HG03025 (cell line): ENCODE measurements around the gene IFRD1.

Experiments
- ATAC-seq: cut with Tn5 transposase; IDR thresholded peaks from one replicate; pipeline ENCODE4 v1.9.1; 2021; ENCODE audit warnings: mild to moderate bottlenecking, moderate library complexity; ENCODE audit not compliant: unreplicated experiment, low FRiP score

The IFRD1 gene

DNA sequence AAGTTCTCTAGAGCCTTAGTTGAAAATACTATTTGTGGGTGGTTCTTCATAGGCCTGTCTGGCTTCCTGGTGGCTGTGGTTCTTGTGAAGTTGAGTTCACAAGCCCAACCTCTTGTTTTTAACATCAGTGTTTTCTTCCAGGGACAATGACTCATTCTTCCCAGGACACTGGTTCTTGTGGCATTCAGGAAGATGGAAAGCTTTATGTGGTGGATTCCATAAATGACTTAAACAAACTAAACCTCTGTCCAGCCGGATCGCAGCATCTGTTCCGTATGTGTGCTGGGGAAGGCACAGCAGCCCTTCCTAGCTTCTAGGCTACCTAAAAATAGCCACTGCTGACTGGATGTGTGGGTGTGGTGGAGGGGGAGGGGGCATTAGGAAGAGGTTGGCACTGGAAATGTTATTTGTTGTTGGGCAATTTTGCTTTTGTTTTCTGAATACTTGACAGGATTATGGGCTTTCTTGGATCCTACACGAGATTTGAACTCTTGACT, 34.5 kb downstream of the IFRD1 start:
- ATAC-seq: no peak

DNA sequence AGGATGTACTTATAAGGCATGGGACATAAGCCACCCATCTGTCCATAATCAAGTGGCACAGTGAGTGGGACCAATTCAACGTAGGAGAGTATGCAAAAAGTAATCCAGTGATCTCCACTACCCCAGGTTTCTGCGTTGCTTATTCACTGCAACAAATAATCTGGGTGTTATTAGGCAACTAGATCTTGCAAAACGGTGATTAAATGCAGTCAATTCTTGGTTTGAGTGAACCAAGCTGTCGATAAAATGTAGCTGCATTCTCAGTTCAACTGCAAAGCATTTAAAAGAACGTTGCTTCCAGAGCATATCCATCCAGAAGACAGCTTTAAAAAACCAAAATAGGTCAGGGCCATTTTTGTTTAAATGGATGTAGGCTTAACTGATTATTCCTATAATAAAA, 35.5 kb downstream of the IFRD1 start:
- ATAC-seq: no peak

DNA sequence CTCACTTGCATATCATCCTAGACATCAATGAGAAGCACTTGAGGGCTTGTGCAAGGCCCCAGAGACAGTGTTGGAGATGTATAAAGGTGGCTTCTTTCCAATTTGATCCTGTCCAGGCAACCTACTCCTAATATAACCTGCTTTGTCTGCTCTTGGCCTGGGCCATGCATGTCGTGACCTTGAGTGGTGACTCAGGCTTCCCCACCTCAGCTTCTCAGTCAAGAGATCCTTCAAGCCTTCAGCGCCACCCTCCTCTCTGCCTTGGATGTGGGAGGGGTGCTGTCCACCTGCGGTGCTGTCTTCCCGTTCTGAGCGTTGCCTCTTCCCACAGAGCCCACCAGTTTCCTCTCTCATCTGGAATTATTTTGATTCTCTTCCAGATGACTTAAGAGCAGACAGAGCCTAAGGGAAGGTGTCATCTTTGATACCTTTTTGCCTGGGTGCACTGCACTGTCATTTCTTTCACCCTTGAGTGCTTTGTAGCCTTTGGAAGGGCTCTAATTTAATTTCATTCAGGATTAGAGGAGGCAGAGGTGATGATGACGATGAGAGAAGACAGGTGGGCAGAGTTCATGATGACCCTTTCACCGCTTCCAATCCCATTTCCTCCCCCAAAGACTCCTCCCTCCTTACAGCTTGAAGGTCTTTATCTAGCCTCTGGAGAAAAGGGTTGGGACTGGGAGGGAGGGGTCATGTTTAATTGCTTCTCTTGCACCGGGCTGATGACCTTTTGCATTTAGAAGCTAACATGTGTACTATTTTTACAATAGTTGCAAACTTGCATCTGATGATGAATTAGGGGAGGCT, 37.4 kb downstream of the IFRD1 start:
- no peak for ATAC-seq

DNA sequence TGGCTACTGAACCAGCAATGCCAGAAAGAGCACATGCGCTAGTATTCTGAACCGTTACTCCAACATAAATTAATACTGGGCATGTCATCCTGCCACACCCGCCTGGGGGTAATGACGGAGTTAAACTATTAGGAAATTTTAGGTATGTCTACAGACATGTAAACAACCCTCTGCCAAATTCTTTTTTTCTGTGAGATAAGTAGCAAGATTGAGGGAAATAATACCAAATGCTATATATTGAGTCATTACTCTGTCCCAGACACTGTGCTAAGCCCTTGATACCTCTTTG, 37.9 kb downstream of the IFRD1 start:
- no peak for ATAC-seq

DNA sequence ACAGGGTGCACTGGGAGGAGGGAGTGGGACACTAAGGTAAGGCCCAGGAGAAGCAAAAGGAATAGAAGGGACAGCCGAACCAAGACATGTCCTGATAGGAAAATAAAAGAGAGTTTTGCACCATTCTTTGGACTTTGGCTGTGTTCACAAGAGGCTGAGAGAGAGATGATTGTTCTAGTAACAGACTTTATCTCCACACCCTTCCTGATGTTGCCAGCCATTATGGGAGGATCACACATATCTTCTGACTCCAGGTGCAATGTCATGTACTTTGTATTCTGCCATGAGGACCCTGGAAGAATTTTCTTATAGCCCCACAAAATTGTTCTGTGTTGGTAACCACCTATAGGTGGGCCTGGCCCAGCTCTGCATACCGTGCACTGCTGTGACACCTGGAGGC, 41.9 kb downstream of the IFRD1 start:
- ATAC-seq: no peak

DNA sequence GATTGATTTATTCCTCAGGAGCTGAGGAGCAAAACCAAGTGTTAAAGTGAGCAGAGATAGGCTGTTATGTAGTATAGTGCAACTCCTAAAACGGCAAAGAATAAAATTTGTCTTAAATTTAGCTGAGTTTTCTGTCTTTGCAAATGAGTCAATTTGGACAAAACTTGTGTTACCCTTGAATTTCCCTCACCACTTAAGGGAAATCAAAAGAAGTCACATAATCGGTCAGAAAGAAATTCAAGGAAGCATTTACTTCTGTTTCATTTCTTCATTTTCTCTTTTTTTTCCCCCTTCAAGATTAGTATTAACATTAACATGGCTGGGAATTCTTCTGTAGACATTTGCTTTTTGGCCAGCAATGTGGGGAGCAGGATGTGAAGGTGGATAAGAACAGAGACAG, 44.4 kb downstream of the IFRD1 start:
- ATAC-seq: no peak

DNA sequence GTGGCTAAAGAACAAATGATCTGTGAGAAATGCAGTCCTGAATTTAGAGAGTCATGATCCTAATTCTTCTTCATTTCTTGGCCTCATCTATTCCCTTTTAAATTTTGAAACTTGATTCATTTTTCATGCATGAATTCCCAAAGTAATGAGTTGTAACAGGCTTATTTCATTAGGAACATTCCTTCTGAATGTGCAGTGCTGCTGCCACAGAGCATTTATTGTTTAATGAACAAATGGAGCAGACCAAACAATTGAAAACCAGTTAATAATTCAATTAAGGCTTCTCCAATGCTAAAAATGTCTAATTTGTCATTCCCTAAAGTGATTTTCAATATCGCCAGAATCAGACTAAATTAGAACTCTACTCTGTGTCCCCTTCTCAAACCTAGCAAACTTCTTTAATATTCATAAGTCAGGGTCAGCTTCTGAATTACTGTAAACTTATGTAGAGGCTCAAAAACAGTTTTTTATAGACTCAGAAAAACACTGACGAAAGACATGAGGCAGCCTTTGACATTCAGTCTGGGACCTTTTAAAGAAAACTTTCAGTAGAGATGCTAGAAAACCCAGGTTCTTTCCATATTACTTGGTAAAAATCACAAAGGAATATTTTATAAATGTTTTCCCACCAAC, 45.0 kb downstream of the IFRD1 start:
- no peak for ATAC-seq

DNA sequence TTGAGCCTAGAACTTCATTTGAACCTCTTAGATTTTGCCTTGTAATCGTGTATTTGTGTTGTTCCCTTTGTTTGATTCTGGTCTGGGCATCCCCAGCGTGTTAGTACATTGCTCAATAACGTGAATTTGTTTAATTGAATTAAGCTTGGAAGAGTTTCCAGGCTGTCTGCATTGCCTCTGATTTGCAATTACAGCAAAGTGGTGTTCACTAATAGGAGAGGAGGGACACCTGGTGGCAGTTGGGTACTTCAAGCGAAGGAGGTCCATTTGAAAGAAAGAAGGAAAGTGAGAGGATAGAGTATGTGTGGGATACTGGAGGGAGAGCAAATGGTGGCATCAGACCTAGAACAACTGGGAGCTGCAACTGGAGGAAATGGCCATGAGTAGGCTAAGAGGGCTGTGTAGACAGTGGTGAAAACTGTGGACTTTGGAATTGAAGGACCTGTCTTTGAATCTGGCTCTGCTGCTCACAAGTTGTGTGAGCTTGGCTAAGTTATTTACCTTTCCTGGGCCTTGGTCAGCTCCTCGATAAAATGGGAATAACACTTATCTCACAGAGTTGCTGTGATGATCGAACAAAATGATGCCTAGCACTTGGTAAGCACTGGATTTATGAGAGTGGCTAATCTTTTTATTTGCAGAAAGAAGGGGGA, 45.7 kb downstream of the IFRD1 start:
- ATAC-seq: peak; percentile 46

DNA sequence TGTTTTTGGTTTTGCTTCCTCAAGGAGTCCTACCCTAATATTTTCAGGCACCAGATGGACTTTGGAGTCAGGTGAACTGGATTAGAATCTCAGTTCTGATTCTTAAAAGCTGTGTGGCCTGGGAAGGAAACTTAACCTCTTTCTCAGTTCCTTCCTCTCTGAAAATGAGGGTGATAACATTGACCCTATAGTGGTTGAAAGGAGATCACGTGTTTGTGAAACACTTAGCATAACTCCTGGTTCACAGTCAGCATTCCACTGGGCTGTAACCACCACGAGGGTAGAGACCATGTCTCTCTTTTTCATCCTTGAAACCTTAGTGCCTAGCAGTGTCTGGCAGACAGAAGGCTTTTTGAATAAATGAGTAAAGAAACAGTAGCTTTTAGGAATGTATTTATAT, 47.2 kb downstream of the IFRD1 start:
- ATAC-seq: peak; percentile 93

DNA sequence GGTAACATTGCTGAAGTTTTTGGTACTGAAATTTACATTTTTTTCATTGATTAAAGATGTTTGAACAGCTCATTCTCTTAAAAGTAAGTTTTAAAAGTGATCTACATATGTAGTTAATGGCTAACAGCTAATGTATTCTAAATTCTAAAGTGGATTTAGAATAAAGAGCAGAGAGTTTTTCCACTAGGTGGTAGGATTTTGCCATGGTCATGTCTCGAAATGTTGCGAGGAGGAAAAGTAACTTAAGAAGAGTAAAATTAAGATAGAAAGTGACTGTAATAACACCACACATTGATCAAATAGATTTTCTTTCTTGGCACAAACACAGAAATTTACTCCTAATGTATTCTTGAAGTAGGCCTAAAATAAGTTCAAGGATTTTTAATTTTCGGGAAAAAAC, 50.4 kb downstream of the IFRD1 start:
- ATAC-seq: no peak

DNA sequence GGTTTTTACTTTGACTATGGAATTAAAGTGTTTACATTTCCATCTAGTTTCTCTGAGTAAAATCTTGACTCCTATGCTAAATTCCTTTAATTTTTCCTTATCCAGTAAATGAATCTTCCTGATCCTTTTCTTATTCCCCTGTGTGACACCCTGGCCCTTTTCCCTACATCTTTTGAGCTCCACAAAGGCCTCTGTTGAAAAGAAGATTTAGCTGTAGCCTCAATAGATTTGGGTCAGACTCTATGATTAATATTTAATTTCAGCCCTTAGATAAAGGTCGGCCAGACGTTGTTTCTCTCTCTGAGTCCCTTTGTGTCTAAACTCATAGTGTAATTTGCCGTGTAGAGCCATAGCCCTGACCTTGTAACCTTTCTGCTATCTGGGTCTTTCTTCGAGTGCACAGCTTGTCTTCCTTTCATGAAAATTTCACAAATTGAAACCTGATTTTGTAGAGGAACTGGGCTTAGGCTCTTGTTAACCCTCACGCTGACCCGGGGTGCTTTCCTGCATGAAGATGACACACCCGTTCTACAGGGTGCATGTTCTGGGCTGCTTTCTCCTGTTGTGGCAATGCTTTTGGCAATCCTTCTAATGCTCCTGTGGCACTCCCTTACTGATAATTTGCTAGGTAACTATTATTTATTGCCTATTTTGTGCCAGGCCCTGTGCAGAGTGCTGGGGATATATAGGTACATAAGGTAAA, 51.7 kb downstream of the IFRD1 start:
- ATAC-seq: no peak

DNA sequence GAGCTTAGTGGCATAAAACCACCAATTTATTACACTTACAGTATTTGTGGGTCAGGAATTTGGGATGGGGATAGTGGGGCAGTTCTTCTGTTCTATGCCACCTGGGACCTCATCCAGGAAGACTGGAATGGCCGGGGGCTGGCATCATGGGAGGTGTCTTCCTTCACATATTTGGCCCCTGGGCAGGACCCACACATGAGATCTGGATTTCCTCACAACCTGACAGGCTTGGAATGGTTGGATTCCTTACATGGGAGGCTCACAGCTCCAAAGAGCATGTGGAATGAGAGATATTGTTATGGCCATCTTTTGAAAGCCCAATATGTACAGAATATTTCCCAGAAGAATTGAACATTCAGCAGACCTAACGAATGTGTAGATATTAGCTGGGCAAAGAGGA, 52.4 kb downstream of the IFRD1 start:
- ATAC-seq: no peak

DNA sequence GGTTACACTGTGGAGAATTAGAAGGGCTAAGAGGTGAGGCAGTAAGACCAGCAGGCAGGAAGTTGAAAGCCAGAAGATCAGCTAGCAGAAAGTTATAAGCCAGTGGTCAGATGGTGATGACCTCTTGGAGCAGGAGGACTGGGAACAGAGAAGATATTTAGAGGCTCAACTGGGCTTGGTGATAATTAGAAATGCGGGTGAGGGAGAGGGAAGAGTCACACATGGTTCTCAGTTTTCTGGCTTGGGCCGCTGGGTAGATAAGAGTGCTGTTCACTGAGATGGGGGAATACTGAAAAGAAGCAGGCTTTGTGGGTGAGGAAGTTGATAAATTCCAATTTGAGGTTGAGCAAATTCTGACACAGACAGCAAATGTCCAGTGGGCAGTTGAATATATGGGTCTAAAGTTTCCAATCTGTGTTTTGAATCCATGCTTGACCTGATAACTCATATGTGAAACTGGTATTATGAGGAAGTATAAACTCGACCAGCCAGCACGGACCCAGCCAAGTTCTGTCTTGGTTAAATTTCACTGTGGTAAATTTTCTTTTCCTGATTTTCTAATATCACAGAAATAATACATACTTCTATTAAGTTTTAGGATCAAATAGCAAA, 53.2 kb downstream of the IFRD1 start:
- no peak for ATAC-seq

DNA sequence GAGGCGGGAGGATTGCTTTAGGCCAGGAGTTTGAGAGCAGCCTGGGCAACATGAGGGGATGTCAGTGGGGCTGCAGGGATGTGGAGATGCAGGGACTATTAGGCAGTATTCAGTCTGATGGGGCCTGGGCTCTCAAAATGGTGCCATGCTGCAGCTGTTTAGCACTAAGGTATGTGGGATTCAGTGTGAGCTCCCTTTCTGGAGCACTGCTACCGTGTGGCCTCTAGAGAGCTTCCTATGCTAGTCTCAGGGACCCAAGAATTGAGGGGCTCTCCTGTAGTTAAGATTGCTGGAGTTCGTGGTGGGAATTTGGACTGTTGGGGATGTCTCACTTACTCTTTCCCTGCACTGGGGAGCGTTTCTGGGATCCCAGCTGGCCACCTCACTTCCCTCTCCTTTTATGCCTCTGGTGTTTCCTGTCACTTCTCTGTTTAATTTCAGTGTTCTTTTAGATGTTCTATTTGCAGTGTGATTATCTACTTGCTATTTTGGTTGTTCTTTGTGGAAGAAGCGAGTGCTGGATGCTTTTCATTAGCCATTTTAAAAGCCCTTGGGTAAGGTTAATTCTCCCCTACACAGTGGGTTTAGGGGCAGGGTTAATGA, 53.9 kb downstream of the IFRD1 start:
- no peak for ATAC-seq

DNA sequence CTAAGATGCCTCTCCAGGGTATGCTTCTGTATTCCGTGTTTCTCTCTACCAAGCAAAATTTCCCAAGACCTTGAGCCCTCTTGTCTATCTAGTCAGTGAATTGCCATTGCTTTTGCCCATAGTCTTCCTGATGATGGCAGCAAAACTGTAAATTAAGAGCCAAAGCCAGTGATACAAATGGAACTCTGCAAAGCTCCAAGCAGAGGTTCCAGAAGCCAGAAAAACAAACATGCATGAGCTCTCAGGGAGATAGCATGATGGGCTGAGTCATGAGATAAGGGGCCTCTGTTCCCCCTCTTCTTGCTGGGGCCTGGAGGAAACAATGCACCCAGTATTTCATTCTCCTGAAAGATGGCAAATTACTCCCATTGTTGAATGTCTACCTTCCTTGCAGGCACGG, 55.2 kb downstream of the IFRD1 start:
- no peak for ATAC-seq

DNA sequence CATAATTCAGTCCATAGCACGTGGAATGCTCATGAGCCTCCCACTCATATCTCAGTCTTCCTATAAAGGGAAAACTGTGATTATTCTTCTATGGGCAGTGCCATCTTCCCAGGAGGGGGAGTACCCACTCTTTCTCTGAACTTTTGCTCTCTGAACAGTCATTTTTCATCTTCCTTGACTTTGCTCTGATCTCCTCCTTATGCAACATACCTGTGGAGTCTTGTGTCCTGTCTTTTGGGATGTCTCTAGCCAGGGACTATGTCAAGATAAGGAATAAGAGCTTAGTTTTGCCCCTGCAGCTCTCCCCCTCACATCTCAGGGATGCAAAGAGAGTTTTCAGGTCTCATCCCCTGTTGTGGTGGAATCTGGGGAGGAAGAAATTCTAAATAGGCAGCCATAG, 58.1 kb downstream of the IFRD1 start:
- ATAC-seq: no peak

DNA sequence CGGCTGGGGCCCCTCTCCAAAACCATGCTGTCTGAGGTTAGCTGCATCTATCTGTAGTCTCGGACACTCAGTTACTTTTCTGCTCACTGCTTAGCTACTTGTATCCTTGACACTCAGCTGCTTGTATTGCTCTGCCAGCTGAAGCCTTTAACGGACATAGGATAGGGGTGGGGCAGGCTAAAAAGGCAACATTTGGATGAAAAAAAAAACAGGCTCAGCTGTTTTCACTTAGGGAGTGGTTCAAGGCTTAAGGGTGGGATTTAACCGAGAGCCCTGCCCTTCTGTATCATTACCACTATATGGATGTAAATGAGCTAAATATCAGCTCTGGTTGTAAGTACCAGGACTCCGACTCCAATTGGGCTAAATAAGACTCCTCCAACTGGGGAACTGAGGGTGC, 59.1 kb downstream of the IFRD1 start:
- ATAC-seq: no peak

DNA sequence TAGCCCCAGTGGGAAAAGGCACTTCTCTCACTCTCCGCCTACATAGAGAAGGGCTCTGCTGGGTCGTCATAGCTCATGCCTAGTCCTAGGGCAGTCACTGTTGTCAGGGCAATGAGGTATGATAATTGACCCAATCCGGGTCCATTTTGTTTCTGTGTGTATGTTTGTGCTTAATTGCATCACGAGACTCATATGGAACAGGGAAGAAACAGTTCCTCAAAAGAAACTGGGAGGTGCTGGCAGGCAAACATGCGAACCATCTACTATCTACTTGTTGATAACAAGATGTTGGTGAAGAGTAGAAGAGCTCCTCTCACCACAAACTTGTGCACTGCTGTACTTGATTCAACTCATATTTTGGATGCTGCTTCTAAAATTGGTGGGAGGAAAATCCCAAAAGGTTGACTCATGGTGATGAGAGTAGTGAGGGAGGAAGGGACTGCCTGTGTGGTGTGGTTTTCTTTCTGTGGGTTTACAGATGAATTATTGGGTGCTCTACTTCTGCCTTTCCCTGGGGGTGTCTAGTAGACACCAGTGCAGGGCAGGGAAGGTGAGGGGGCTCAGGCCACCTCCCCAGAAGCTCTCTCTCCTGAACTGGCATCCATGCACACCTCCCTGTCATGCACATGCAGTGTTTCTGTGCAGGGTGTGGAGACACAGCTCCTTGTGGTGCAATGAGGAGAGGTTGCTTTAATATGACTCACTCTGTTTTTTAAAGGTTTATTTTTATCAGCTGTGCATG, 59.9 kb downstream of the IFRD1 start:
- no peak for ATAC-seq

DNA sequence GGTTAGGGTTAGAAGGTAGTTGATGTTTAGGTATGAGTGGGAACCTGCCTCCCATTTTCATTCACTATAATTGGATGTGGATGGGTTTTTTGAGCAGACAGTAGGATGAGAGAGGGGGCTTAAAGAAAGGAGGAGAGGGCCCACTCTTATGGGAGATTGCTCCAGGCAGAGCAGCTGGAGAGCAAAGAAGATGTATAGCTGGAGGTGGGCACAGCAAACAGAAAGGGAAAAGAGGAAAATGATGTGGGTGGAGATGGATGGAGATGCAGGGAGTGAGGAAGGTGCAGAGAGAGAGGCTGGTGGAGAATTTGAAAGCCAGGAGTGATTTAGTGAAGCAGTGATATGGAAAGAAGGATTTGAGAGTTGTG, 60.5 kb downstream of the IFRD1 start:
- ATAC-seq: no peak
